Stimulated activated CD8-positive, alpha-beta memory T cell treated with anti-CD3 and anti-CD28 coated beads, Interleukin-7, amount 100 ng/mL, for 24 hours (primary cell): ENCODE data around the gene RYK.
"Not testable (repeated sequence)": the region's sequence is repeated elsewhere in the genome, so short reads cannot be mapped to it uniquely, and the experiment has no call there.

Source experiments
- DNase-seq: peaks from one replicate; pipeline ENCODE4 v3.0.0-alpha.2; 2020; ENCODE audit warnings: low read depth

Gene RYK

GRCh38 chr3:134253475-134254226 lies 3.0 kb upstream of the RYK start:
- no peak for DNase-seq

- DNase-seq: no peak
Observed at GRCh38 chr3:134252766-134253165, 2.1 kb upstream of the RYK start.

GRCh38 chr3:134251731-134252391 lies 1.2 kb upstream of the RYK start:
- DNase-seq: no peak

DNA sequence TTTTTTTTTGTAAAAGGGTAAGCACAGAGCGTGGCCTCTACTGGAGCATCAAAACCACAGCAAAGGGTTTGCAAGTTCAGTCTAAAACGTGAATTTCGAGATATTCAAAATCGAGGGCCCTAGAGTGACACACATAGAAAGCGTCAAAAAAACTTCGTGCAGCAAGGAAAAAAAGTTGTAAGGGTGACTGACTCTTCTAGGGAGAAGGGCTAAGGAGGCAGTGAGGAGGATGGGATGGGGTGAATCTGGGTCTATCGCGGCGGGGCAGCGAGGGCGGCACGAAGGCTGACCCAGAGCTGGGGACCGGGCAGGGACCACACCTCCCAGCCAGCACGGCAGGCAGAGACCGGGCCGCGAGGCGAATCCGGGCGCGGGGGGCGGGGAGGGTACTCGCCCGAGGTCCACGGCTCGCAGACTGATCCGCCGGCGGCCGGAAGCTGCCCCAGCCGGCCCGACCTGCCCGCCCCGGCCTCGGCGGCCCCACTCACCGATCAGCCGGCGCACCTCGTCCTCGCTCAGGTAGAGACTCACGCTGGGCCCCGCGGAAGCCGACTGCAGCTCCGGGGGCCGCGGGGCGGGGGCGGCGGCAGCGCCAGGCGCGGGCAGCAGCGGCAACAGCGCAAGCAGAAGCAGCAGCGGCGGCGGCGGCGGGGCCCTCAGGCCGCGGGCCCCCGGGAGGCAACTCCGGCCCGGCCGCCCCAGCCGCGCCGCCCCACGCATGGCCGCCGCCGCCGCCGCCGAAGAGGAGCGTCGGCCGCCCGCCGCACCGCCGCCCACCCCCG lies 533 bp downstream of the RYK start:
- no peak for DNase-seq

GRCh38 chr3:134249296-134249841 lies 1.3 kb downstream of the RYK start:
- DNase-seq: no peak

DNA sequence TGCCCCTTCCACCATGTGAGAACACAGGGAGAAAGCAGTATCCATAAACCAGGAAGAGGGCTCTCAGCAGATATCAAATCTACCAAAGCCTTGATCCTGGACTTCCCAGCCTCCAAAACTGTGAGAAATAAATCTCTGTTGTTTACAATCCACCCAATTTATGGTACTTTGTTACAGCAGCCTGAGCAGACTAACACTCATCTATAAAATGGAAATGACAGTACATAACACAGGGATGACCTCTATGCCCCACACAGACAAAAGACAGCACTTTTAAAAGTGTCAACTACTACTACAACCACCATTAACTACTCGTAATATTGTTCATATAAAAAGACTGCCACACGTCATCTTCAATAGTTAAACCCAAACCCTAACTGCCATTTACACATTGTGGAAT lies 5.7 kb downstream of the RYK start:
- DNase-seq: no peak

DNA sequence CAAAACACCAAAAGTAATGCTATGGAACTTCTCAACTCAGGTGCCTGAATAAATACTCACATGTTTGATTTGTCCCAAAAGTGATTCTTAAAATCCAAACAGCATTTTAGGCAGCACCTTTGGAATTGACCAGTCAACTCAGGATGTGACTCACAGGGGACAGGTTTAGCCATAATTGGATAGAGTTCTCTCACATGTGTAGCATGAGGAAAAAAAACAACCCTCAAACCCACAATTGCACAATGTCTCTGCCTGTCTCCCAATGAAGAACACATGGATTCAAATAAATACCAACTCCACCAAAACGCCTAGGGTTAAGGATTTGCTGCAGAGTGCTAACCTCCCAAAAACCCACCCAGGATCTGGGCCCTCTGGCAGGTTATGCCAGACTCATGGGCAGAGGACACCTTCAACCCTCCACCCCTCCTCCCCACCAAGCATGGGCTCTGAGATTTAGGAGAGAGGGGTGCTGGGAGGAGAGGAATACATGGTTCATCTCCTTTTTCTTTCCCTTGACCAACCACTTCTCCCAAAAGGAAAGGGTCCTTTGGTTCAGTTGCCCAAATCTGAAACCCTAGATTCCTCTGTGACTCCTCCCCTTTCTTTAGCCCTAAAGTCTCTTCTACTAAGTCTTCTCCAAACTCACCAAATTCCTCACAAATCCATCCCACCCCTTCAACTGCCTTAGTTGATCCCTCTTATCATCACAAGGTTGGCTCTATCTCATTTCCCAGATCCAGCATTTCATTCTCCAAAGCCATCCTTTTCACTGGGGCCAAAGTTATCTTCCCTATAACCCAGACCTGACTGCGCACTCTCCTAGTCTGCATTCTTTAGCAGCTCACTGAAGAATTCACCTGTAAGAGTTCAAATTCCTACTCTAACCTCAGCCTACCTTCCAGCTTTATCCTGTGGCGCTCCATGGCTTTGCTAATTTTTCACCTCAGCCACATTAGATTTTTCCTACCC lies 7.7 kb downstream of the RYK start:
- no peak for DNase-seq

DNA sequence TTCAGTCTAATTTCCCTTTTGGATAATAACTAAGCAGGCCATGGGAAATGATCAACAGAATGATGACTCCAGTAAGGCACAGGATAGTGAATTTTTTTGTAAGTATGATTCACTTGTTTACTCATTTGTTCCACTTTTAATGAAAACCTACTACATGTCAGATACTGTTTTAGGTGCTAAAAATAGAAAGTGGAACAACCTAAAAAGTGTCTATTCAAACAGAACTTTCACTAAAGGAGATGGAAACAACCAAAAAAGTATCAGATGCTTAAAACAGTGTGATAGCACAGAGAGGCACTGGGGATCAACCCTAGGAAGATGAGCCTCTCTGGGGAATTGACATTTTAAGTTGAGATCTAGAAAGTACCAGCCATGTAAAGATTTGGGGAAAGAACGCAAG lies 11.1 kb downstream of the RYK start:
- DNase-seq: no peak

DNA sequence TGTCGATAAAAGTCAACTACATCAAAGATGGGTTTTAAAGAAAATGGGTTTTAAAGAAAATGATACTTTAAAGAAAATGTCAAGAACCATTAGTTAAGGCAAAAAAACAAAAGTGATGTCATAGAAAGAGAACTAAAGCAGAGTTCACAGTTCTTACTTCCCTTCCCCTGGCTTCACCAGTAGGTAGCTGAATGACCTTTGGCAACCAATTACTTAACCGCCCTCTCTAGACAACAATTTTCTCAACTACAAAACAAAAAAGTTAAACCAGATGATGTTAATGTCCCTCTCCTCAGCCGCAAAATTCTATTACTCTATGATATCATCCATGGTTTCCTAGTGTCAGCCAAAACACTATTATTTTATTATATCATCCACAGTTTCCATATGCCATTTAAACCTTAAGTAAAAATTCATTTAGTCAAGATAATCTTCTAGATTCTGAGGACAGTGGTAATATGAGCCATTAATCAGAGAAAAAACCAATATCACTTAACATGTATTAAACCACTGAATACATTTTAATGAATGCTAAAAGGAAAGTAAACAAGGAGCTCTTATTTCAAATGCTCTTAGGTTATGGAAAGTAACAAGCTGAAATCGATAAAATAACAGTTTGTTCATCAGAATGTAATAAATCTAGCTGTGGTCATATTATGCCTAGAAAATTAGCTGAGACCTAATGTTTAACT lies 13.1 kb downstream of the RYK start:
- no peak for DNase-seq

- no peak for DNase-seq
Observed at GRCh38 chr3:134236505-134237170, 14.0 kb downstream of the RYK start.

- DNase-seq: no peak
Observed at GRCh38 chr3:134235577-134236076, 15.0 kb downstream of the RYK start.

- no peak for DNase-seq
Observed at GRCh38 chr3:134232951-134233350, 17.7 kb downstream of the RYK start.

- DNase-seq: no peak
Observed at GRCh38 chr3:134232151-134232550, 18.5 kb downstream of the RYK start.

DNA sequence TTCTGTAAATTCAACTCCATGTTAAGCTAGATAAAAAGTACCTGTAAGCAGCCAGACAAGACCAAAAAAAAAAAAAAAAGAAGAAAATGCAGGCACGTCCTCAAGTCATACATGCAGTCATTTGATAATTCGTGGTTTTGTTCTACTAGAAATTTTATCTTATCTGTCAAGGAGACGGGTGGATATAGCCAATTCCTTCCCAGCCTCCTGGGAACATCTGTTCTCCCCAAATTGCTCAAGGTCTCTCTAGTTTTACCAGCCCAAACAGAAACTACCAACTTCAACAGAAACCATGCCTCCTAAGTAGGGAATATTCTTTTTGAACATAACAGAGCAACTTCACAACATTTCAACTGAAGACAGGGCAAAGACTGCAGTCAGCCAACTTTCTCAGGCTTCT lies 19.5 kb downstream of the RYK start:
- DNase-seq: no peak

DNA sequence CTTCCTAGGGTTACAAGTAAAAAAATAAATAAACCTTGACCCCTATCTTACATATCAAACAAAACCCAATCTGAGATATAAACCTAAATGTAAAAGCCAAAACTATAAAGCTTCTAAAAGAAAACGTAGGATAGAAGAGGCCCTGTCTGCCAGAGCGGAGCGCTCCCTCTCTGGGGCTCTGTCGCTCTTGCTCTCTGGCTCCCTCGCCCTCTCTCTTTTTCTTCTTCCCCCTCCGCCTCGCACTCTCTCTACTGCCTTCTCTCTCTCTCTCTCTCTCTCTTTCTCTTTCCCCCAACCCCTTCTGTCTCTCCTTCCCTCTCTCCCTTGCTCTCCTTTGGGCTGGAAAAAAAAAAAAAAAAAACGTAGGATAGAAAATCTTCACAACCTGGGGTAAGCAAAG lies 21.6 kb downstream of the RYK start:
- DNase-seq: no peak

- no peak for DNase-seq
Observed at GRCh38 chr3:134228479-134228878, 22.2 kb downstream of the RYK start.

DNA sequence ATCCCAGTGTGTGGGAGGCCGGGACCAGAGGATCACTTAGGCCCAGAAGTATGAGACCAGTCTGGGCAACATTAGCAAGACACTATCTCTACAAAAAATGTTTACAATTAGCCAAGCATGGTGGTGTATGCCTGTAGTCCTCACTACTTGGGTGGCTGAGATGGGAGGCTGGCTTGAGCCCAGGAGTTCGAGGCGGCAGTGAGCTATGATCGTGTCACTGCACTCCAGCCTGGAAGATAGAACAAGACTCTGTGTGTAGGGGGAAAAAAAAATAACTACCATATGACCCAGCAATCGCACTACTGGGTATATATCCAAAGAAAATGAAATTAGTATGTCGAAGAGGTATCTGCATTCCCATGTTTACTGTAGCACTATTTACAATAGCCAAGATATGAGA lies 22.6 kb downstream of the RYK start:
- DNase-seq: no peak

DNA sequence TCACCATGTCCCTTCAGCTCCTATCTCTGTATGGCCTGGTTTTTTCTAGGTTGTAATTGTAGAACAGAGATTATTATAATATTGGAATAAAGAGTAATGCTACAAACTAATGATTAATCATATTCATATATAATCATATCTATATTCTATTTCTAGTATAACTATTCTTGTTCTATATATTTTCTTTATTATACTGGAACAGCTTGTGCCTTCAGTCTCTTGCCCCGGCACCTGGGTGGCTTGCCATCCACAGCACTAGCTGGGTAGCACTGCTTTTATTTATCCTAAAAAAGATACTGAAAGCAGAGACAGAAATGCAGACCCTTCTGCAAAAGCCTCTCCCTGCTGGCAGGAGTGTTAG lies 25.9 kb downstream of the RYK start:
- not testable (repeated sequence) for DNase-seq

DNA sequence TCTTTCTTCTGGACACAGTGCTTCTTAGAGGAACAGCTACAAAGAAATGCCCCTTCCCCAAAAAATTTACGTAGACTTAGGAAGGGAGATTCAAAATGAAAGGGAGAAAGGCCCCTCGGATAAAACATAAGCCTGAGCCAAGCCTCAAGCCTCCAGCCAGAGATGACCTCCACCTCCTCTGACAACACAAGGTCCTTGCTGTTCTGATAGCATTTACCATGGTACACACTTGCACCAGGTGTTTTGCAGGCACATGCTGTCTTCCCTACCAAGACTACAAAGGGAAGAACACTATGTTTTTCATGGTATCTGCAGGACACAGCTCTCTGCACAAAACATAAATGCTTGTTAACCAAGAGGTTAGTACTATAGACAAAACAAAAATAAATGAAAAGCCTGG lies 27.8 kb downstream of the RYK start:
- no peak for DNase-seq

- no peak for DNase-seq
Observed at GRCh38 chr3:134216851-134217250, 33.8 kb downstream of the RYK start.
